IMR-90 (cell line): ENCODE data around the gene DOCK1. TPM values are rescaled to one million over a fixed set of nuclear protein-coding genes. Genes with fewer than 3 reads are reported as not detected.

Experiments
- ATAC-seq: fragments of 200-7000 bp; cut with Tn5 transposase; 2 replicates; pipeline ENCODE4 v1.9.1; 2020; ENCODE audit warnings: low read depth, mild to moderate bottlenecking, moderate library complexity
- BruUV-seq: library from RNA; stranded (reverse); fragments of 400-500 nt; replicated peaks from 2 replicates; lab custom pipeline; 2021; lab: Mats Ljungman, UMichigan
- CTCF ChIA-PET: fragments of 300-600 bp; formaldehyde crosslinking; extraction: SDS; loops from one replicate; lab custom pipeline; 2021; ENCODE audit warnings: antibody characterized with exemption; lab: Yijun Ruan, JAX
- POLR2A ChIA-PET: fragments of 300-600 bp; sonication (Branson Sonifier 250); formaldehyde crosslinking; loops from one replicate; lab custom pipeline; 2022; ENCODE audit warnings: antibody characterized with exemption; ENCODE audit not compliant: unreplicated experiment; lab: Charles Lee
- DNase-seq: peaks from one replicate; pipeline ENCODE4 v3.0.0; 2013
- H2AFZ ChIP-seq: replicated peaks from 2 replicates; pipeline ENCODE3; 2013; ENCODE audit warnings: low read length, mild to moderate bottlenecking; ENCODE audit not compliant: poor library complexity
- H2AK5ac ChIP-seq: 2 replicates; pipeline ENCODE4 v1.6.1; 2013; ENCODE audit warnings: low read depth, low read length, inconsistent platforms
- H2AK9ac ChIP-seq: replicated peaks from 2 replicates; pipeline ENCODE3; 2013; ENCODE audit warnings: mild to moderate bottlenecking, low read depth, low read length, moderate library complexity; ENCODE audit not compliant: poor library complexity
- H2BK120ac ChIP-seq: 2 replicates; pipeline ENCODE4 v1.6.1; 2013; ENCODE audit warnings: low read depth, low read length, inconsistent platforms
- H2BK15ac ChIP-seq: 3 replicates; pipeline ENCODE4 v1.6.1; 2013; ENCODE audit warnings: low read depth, low read length, inconsistent platforms
- H2BK20ac ChIP-seq: 2 replicates; pipeline ENCODE4 v1.6.1; 2013; ENCODE audit warnings: low read depth, mild to moderate bottlenecking, inconsistent platforms, low read length, moderate library complexity
- H2BK5ac ChIP-seq: 2 replicates; pipeline ENCODE4 v1.6.1; 2013; ENCODE audit warnings: mild to moderate bottlenecking, low read depth, low read length, inconsistent platforms; ENCODE audit not compliant: poor library complexity, severe bottlenecking
- H3K14ac ChIP-seq: replicated peaks from 2 replicates; pipeline ENCODE4 v1.6.1; 2013; ENCODE audit warnings: low read depth, low read length, inconsistent platforms
- H3K18ac ChIP-seq: 2 replicates; pipeline ENCODE4 v1.6.1; 2013; ENCODE audit warnings: low read depth, low read length, control low read depth
- H3K23ac ChIP-seq: 2 replicates; pipeline ENCODE4 v1.6.1; 2013; ENCODE audit warnings: low read depth, low read length, inconsistent platforms
- H3K27ac ChIP-seq: 2 replicates; pipeline ENCODE4 v1.5.1; 2013; ENCODE audit warnings: mild to moderate bottlenecking, control low read depth, low read length; ENCODE audit not compliant: insufficient read depth
- H3K27me3 ChIP-seq: 2 replicates; pipeline ENCODE4 v1.6.1; 2013; ENCODE audit warnings: low read length; ENCODE audit not compliant: control insufficient read depth, insufficient read depth
- H3K36me3 ChIP-seq: 2 replicates; pipeline ENCODE4 v1.6.1; 2013; ENCODE audit warnings: low read length, mixed read lengths; ENCODE audit not compliant: control insufficient read depth, insufficient read depth
- H3K4ac ChIP-seq: 2 replicates; pipeline ENCODE4 v1.6.1; 2013; ENCODE audit warnings: low read depth, low read length, inconsistent platforms
- H3K4me1 ChIP-seq: 2 replicates; pipeline ENCODE4 v1.6.1; 2013; ENCODE audit warnings: low read length, mixed read lengths; ENCODE audit not compliant: control insufficient read depth, insufficient read depth
- H3K4me2 ChIP-seq: 2 replicates; pipeline ENCODE4 v1.6.1; 2013; ENCODE audit warnings: low read depth, mild to moderate bottlenecking, control low read depth, low read length, moderate library complexity
- H3K4me3 ChIP-seq: 2 replicates; pipeline ENCODE4 v1.5.1; 2013; ENCODE audit warnings: low read depth, mild to moderate bottlenecking, control low read depth, low read length, moderate library complexity; ENCODE audit not compliant: insufficient read depth
- H3K56ac ChIP-seq: 2 replicates; pipeline ENCODE4 v1.6.1; 2013; ENCODE audit warnings: low read length, inconsistent platforms; ENCODE audit not compliant: insufficient read depth; ENCODE audit errors: extremely low read depth
- H3K79me1 ChIP-seq, 2 experiments: 2 replicates each; pipeline ENCODE4 v1.6.1; 2013; ENCODE audit warnings: low read length in 2 of 2, inconsistent platforms in 1 of 2, low read depth in 1 of 2
- H3K9ac ChIP-seq: 2 replicates; pipeline ENCODE4 v1.6.1; 2013; ENCODE audit warnings: low read depth, low read length, control low read depth
- H3K9me1 ChIP-seq: 2 replicates; pipeline ENCODE4 v1.6.1; 2013; ENCODE audit warnings: low read length, inconsistent platforms; ENCODE audit not compliant: insufficient read depth
- H3K9me3 ChIP-seq: 2 replicates; pipeline ENCODE4 v1.6.1; 2013; ENCODE audit warnings: low read length; ENCODE audit not compliant: control insufficient read depth, insufficient read depth
- H4K20me1 ChIP-seq: 2 replicates; pipeline ENCODE4 v1.6.1; 2013; ENCODE audit warnings: low read length, inconsistent platforms; ENCODE audit not compliant: insufficient read depth
- H4K5ac ChIP-seq: 2 replicates; pipeline ENCODE4 v1.6.1; 2013; ENCODE audit warnings: mild to moderate bottlenecking, low read depth, low read length, control low read depth
- H4K8ac ChIP-seq, 2 experiments: 2 replicates each; pipeline ENCODE4 v1.6.1; 2013; ENCODE audit warnings: low read depth in 2 of 2, low read length in 2 of 2, control low read depth in 1 of 2, inconsistent platforms in 1 of 2
- H4K91ac ChIP-seq: 2 replicates; pipeline ENCODE4 v1.6.1; 2013; ENCODE audit warnings: low read depth, low read length, inconsistent platforms; ENCODE audit not compliant: insufficient read depth
- BHLHE40 ChIP-seq: fragments of 150-350 bp; IDR thresholded peaks from 2 replicates; pipeline ENCODE4 v1.6.1; 2016; ENCODE audit warnings: mild to moderate bottlenecking, low read depth, low read length
- CEBPB ChIP-seq: IDR thresholded peaks from 2 replicates; pipeline ENCODE4 v1.6.1; 2012; ENCODE audit warnings: low read depth, low read length, improper control_type of control experiment
- CHD1 ChIP-seq: IDR thresholded peaks from 2 replicates; pipeline ENCODE4 v1.6.1; 2012; ENCODE audit warnings: low read depth, low read length, improper control_type of control experiment
- MAZ ChIP-seq: IDR thresholded peaks from 2 replicates; pipeline ENCODE4 v1.6.1; 2012; ENCODE audit warnings: low read depth, mild to moderate bottlenecking, low read length, improper control_type of control experiment, moderate library complexity, borderline replicate concordance
- POLR2A ChIP-seq: IDR thresholded peaks from 2 replicates; pipeline ENCODE4 v1.6.1; 2012; ENCODE audit warnings: mild to moderate bottlenecking, low read depth, low read length
- RAD21 ChIP-seq: IDR thresholded peaks from 2 replicates; pipeline ENCODE4 v1.6.1; 2012; ENCODE audit warnings: low read length, improper control_type of control experiment
- RFX5 ChIP-seq: IDR thresholded peaks from 2 replicates; pipeline ENCODE4 v1.8.0; 2012; ENCODE audit warnings: low read depth, mild to moderate bottlenecking, low read length, moderate library complexity
- WGBS, 2 experiments: methylation state at CpG; one replicate each; pipeline versions ENCODE4 v1.1.5 to v1.1.7; 2013; ENCODE audit warnings: missing lambda C conversion rate in 2 of 2; ENCODE audit not compliant: insufficient read length in 1 of 2; ENCODE audit errors: extremely low coverage in 2 of 2; 5-methylcytosine and 5-hydroxymethylcytosine counted together
- dilution Hi-C: fragments of 300-500 bp; cut with HindIII; formaldehyde crosslinking; loops from one replicate; pipeline ENCODE4 v1.14.3; 2018; ENCODE audit warnings: low sequenced_read_pairs; ENCODE audit not compliant: unreplicated experiment
- in situ Hi-C: fragments of 300-500 bp; cut with MboI; formaldehyde crosslinking; loops from 3 replicates; pipeline ENCODE4 v1.14.3; 2019; ENCODE audit warnings: low sequenced_read_pairs, inconsistent platforms, mixed read lengths
- intact Hi-C: fragments of 100-400 bp; cut with micrococcal nuclease; formaldehyde crosslinking; loops from 2 replicates; pipeline ENCODE4 v1.10.0; 2022
- polyA plus RNA-seq, 3 experiments: library from polyadenylated mRNA; depleted of rRNA; stranded (reverse); fragments of >200 nt; gene quantifications; 2 replicates each; pipeline ENCODE4 v1.2.3, GENCODE V29; 2012; ENCODE audit warnings: low replicate concordance in 1 of 3
- total RNA-seq: library from RNA; depleted of rRNA; stranded (reverse); fragments of >200 nt; gene quantifications from 2 replicates; pipeline ENCODE4 v1.2.3, GENCODE V29; 2012
- TF ChIP-seq, protein P1 (sequence below): fragments of 150-350 bp; IDR thresholded peaks from 2 replicates; pipeline ENCODE4 v1.6.1; 2016; ENCODE audit warnings: low read depth, mild to moderate bottlenecking, low read length, moderate library complexity, borderline replicate concordance
- TF ChIP-seq, protein P2 (sequence below): conservative IDR thresholded peaks from 2 replicates; pipeline ENCODE4 v1.5.1; 2012; ENCODE audit warnings: mild to moderate bottlenecking, low read depth, low read length, improper control_type of control experiment

DOCK1 gene
- total and polyA plus RNA-seq, 2 of the 4 experiments (the other 2 are of a cell fraction) = 28.2 to 71.0 TPM

DNA sequence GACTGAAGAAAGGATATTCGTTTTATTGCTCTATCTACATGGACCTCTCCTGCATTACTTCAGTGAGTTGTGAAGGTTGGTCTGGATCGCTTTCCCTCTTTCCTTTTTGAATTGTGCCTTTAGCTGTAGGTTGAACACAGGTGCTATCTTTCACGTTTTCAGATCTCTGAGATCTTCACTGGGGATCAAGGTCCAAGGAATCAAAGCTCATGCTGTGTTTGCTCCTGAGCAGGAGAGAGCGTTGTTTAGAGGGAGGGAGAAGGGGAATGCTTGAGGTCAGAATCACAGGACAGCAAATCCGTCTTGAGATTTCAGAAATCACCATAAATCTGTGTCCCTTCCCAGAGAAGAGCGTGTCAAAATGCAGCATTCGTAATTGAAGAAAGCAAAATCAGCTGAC is 186.1 kb downstream of the DOCK1 start:
- ATAC-seq (no peak), DNase-seq (no peak)
- Histone ChIP-seq H3K4ac (no peak overlapping the region), H2BK120ac (no peak overlapping the region), H3K18ac (no peak overlapping the region), H2BK5ac (no peak overlapping the region), H4K20me1 (peaks cover 26% of the 10 kb centered on the region), H3K79me1 (peaks cover 4 to 48% of the 10 kb centered on the region in 2 experiments; a peak in 3 of 4 replicates), H2BK15ac (no peak overlapping the region), H2AFZ (no peak overlapping the region), H3K23ac (no peak overlapping the region), H3K4me2 (no peak overlapping the region), H3K4me1 (peaks cover 4% of the 10 kb centered on the region; the same call in 1 of the 2 replicates), H3K56ac (no peak overlapping the region; the same call in 1 of the 2 replicates), H3K27ac (no peak overlapping the region), H3K9ac (no peak overlapping the region), H3K4me3 (no peak overlapping the region), H4K91ac (no peak overlapping the region), H4K8ac (no peak overlapping the region), H3K36me3 (peaks cover 33% of the 10 kb centered on the region), H2AK9ac (no peak overlapping the region), H4K5ac (no peak overlapping the region), H3K9me1 (peaks cover 22% of the 10 kb centered on the region), H3K27me3 (no peaks in the 10 kb centered on the region), H3K14ac (no peak overlapping the region), H2AK5ac (no peak overlapping the region), H2BK20ac (no peak overlapping the region), H3K9me3 (no peaks in the 10 kb centered on the region)
- intact Hi-C loops (no loop called here), dilution Hi-C loops (no loop called here), in situ Hi-C loops (no loop called here)
- CTCF ChIA-PET = no interaction called here
- no TSS peak for BruUV-seq
- POLR2A ChIA-PET = no interaction called here
- no CpG with 5 or more reads among the region's 7 CpGs for WGBS, 2 experiments
- TF ChIP-seq RAD21 (no peak), BHLHE40 (no peak), POLR2A (no peak), CEBPB (no peak), RFX5 (no peak), CHD1 (no peak), MAZ (no peak)
- TF ChIP-seq, protein P1, sequence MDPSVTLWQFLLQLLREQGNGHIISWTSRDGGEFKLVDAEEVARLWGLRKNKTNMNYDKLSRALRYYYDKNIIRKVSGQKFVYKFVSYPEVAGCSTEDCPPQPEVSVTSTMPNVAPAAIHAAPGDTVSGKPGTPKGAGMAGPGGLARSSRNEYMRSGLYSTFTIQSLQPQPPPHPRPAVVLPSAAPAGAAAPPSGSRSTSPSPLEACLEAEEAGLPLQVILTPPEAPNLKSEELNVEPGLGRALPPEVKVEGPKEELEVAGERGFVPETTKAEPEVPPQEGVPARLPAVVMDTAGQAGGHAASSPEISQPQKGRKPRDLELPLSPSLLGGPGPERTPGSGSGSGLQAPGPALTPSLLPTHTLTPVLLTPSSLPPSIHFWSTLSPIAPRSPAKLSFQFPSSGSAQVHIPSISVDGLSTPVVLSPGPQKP = no peak
- TF ChIP-seq, protein P2, sequence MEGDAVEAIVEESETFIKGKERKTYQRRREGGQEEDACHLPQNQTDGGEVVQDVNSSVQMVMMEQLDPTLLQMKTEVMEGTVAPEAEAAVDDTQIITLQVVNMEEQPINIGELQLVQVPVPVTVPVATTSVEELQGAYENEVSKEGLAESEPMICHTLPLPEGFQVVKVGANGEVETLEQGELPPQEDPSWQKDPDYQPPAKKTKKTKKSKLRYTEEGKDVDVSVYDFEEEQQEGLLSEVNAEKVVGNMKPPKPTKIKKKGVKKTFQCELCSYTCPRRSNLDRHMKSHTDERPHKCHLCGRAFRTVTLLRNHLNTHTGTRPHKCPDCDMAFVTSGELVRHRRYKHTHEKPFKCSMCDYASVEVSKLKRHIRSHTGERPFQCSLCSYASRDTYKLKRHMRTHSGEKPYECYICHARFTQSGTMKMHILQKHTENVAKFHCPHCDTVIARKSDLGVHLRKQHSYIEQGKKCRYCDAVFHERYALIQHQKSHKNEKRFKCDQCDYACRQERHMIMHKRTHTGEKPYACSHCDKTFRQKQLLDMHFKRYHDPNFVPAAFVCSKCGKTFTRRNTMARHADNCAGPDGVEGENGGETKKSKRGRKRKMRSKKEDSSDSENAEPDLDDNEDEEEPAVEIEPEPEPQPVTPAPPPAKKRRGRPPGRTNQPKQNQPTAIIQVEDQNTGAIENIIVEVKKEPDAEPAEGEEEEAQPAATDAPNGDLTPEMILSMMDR = no peak
